ENCODE data around the gene TCP11.

The TCP11 gene

DNA sequence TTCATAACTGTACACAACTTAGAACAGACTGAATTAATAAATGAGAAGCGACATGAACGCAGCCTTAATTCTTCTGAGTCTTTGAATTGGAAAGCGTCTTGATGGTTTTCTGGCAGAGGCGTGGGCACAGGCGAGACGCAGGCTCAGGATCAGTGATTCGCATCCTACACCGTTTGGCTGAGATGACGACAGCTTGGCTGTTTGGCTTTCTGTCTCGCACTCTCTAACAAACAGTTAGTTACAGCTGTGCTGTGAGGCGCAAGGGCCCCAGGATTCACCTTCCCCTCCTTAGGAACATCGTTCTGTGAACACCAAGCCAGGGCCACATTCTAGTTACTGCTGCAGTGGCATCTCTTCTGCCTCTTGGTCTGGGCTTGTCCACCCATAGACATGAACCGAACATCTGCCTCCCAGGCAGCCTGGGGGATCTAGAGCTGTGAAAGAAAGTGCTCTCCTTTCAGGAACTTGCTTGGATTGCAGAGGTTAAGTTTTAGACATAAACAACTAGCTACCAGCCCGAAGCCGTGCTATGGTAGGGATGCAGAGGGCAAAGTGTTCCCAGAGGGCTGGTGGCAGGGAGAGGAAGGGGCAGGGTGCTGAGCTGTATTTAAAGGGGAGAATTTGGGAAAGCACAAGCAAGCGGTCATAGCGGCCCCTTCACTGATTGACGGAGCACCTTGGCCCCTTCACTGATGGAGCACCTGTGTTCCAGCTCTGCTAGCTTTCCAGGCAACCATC is 49.6 kb downstream of the TCP11 start:
- no peak for DNase-seq

DNA sequence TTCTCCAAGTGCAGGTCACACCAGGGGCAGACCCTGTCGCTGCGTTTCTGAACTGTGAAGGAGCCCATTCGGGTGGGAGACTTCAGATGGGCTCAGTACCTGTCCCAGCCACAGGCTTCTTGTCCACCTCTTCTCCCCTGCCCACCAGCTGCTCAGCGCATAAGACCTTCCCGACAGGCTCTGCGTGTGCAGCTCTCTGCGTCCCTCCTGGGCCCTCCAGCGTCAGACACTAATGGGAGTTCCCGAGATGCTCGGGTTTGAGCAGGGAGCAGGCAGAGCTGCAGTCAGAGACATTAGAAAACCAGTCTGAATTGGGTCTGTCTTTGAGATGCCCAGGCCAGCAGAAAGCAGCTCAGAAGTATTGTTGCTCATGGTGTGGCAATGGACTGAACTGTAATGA is 50.4 kb downstream of the TCP11 start:
- DNase-seq: no peak

DNA sequence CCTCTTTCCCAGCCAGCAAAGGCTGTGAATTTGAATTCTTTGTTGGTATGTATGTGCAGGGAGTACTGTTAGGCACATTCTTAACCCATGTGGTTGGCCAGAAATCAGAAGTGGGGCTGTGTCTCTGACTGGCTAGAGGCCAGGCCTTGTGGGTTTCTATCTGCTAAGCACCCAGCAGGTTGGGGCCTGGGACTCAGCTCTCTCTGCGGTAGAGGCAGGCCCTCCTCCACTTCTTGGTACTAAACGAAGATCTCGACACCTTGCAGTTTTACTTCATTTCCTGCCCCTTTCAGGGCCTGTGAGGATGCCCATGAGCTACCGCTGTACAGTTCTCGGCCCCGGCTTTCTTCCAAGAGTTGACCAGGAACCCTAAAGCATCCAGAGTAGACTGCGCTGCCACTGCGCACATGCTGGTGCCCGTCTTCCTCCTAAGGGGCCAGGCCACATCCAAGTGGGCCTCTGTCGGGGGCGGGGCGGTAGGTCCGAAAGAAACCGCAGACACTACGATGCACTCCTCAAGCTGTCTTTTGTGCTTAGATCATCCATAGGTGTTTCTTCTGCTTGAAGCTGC is 51.1 kb downstream of the TCP11 start:
- DNase-seq: no peak

DNA sequence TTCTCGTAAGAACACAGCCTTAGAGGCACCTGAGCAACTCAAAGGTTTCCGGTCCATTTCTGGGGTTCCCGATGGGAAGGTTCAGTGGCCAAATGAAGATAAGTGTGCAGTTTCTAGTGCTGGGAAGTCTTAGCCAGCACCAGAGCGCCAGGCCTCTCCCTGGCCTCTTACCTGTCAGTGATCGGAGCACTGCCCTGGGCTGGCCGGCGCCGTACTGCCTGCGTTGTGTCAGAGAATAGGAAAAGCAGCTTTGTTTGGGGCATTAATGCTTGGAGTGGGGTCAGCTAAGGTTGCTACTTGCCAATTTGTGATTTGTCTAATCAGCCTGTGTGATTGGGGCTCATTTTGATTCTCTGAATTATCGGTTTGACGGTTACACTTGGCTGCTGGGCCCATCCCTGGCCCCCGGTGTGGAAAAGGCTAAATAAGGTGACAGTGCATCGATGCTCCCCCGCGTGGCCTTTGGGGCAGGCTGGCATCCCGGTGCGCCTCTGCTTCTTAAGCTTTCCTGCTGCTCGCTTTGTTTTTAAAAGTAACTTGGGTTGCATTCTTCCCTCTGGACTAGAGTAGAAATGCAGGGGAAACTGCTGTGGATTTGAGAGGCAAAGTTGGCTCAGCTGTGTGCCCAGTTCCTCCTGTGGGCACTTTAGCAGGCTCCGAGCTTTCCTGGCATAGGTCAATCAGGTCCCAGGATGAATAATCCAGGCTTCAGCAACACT is 51.8 kb downstream of the TCP11 start:
- no peak for DNase-seq

DNA sequence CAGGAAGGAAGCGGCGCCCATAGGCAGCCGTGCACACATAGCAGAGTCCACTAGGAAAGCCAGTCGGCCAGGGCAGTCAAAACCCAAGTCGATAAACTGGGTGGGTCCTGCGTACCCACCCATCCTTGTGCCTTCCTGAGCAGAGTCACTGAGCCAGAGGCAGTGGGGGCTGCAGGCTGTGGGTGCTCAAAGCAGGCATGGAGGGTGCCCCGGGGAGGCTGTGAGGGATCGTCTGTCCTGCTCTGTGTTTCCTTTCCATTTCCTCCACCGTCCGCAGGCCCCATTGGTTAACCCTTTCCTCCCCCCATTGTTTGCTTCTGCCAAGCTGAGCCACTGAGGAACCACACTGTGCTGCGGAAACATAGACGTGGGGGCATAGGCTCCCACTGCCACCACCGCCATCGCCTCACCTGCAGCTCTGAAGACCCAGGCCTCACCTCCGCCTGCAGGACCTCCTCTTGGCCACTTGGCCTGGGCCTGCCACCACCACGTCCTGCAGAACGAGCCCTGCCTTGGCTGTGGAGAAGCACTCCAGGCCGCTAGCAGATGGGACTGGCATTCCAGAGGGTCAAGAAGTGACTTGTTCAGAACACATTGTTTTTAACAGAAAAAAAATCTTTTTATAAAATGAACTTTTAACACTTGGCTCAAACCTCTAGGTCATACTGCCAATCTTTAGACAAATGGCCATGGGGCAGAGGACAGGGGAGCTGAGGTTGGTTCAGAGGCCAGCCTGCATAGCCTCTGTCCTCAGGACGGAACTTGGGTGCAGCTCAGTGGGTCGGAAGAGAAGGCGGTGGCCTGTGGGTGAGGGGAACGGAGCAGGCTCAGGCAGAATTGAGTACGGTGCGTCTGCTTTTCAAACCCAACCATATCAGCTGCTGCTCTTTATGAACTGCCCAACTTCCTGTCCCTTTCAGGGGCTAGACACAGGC is 52.6 kb downstream of the TCP11 start:
- no peak for DNase-seq

GRCh38 chr6:35087361-35088280 is 53.5 kb downstream of the TCP11 start:
- no peak for DNase-seq

DNA sequence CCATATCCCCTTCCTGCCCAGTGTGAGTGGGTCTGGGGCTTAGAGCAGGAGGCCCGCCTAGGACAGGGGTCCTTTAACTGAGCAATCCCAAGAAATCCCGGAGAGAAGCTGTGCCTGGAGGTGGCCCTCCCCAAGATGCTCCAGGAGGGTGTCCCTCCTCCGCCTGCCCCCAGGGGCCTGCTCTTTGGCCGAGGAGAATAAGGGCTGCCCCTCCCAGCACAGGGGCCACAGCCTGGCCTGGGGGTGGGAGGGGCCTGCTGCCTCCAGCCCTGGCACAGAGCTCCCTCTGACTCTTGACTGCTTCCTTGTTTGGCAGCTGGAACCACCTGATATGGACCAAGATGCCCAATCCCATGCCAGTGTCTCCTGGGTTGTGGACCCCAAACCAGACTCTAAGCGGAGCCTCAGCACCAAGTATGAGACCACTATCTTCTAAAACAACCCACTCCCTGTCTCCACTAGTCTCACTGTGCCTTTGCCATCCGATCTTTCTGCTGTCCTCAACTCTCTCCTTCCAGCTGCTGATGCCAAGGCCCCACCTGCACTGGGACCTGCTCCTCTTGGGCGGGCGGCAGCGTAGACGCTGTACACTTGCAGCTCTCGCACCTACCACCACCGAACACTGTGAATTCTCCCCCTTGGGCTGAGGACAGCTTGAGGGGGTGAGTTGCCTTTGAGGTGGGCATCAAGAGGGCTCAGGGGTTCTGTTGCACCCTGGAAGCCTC is 54.3 kb downstream of the TCP11 start:
- DNase-seq: no peak

DNA sequence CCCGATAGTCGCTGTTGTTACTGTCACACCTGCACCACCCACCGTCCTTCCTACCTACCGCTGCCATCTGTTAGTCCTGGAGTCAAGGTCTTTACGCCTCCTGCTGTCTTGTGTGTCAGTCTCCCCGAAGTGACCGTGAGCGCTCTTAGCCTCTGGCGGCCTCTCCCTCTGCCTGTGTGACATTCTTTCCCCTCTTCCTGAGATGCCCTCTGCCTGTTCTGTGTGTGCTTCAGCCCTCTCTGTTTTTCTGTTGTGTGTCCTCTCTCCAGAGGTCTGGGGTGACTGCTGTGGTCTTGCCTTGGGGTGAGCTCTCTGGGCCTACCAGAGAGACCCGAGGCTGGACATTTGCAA is 54.9 kb downstream of the TCP11 start:
- DNase-seq: no peak

GRCh38 chr6:35085359-35086281 is 55.5 kb downstream of the TCP11 start:
- DNase-seq: no peak

DNA sequence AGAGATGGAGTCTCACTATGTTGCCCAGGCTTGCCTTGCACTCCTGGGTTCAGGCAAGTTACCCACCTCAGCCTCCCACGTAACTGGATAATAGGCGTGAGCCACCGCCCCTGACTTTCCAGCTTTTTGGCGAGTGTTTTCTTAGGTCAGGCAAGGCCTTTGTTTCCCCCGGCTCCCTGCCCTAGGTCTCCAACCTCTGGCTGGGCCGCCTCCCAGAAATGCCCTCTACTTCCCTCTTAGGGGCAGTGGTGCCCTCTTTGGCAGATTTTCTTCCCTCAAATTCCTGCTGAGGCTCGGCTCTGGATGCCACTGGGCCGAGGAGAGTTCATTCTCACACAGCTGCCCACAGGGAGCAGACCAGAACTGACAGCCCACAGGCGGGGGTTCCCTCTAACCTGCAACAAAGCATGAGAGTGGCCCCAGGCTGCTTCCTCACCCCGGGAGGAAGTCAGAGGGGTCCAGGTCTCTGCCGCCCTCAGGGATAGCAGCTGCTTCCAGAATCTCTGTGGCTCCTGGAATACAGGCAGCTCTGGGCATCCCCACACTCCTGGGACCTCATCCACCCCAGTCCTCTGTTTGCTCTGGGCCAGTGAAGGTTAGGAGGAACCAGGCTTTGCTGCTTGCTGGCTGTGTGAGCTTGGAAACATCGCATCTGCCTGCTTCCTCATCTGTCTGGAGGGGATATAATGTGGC is 56.5 kb downstream of the TCP11 start:
- no peak for DNase-seq

DNA sequence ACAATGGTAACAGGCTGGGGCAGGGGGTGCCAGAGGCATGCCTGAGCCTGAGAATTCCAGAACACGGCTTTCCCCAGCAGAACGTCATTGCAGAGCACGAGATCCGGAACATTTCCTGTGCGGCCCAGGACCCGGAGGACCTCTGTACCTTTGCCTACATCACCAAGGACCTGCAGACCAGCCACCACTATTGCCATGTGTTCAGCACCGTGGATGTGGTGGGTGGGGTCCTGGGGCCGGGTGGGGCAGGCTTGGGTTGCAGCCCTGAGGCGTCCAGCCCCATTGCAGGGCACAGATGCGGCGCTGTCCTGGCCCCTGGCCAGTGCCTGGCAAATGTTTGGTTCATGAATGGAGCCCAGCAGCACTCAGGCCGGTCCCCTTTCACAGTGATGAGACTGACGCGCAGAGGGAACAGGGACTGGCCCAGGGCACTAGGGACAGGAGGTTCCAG is 57.1 kb downstream of the TCP11 start:
- DNase-seq: no peak

GRCh38 chr6:35083507-35083906 is 57.6 kb downstream of the TCP11 start:
- no peak for DNase-seq

GRCh38 chr6:35082733-35083403 is 58.3 kb downstream of the TCP11 start:
- no peak for DNase-seq

DNA sequence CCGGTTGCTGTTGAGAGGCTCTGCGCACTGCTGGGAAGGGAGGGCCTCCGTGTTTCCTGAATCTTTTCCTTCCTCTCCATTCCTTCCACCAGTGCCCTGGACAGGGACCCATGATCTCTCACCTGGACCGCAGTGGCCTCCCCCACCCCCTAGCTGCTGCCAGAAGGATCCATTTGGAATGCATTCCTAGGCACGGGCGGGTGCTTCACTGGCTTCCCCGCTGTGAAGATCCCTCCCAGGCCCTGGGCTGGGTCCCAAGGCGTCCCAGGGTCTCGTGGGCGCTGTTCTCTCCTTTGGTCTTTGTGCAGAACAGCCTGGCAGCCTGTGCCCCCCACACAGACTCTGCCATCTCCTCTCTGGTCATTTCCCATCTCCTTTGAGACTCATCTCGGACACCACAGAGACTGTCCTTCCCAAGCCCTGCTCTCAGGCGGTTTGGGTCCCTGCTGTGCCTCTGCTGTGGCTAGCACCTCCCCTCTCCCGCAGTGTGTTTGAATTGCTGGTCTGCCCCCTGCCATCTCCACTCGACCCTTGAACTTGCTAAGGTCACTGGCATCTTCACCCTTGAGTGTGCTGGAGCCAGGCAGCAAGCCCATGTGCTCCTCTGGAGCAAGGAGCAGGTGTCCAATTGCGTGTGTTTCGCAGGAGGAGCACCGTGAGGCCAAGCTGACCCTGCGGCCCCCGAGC is 59.0 kb downstream of the TCP11 start:
- DNase-seq: no peak

- no peak for DNase-seq
These were observed 59.7 kb downstream of the TCP11 start for GRCh38 chr6:35081426-35081851.

GRCh38 chr6:35080821-35081425 is 60.2 kb downstream of the TCP11 start:
- DNase-seq: no peak

GRCh38 chr6:35080016-35080680 is 61.0 kb downstream of the TCP11 start:
- no peak for DNase-seq

Data from NCI-H526 (cell line).